ENCODE results near the gene IL18R1. TPM values are rescaled to one million over a fixed set of nuclear protein-coding genes. Genes with fewer than 3 reads are reported as not detected.
A peak's percentile ranks its signal among the peaks of the same experiment; 100 is the strongest.

The IL18R1 gene
- total and polyA plus RNA-seq, 4 donors, result 7.5 to 63.5 (median 25.7) TPM

DNA sequence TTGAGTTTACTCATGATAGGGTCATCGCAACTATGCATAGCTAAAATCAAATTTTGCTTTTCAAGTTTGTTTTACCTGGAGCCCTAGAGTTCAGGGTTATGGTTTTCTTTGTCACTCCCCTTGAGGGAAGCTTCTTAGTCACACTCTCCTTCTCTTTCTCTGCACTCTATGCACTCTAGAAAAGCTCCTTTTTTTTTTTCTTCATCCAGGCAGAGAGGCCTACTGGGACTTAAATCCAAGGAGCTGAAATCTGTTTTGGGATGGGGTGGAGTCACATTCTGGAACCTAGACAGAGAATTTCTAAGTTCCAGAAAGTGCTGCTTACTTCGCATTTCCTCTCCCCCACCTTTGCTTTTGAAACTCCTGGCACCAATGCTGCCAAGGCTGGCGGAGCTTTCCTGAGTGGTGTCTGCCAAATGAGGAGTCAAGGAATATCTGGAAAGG, 19.1 kb upstream of the IL18R1 start:
- peak overlapping the region; percentile 13 to 81 for H3K27ac ChIP-seq (ENCODE audit: low read depth in 1 of 2, low read length in 1 of 2)
- H3K36me3 ChIP-seq (ENCODE audit: control insufficient read depth in 4 of 4, insufficient read depth in 4 of 4, low read length in 4 of 4), result no peaks in the 10 kb centered on the region
- no peak for ATAC-seq (ENCODE audit: insufficient read depth, low FRiP score)
- H3K9me3 ChIP-seq (ENCODE audit: control insufficient read depth in 4 of 4, insufficient read depth in 3 of 4, low read length in 3 of 4), result no peaks in the 10 kb centered on the region
- H3K9ac ChIP-seq (ENCODE audit: insufficient read depth in 1 of 2, low read length in 2 of 2), result no peak overlapping the region
- peaks cover 0 to 14% (median 3%) of the 10 kb centered on the region in 5 donors for H3K4me1 ChIP-seq (ENCODE audit: control insufficient read depth in 5 of 5, insufficient read depth in 5 of 5, low read length in 5 of 5)
- DNase-seq, result no peak
- WGBS, 2 donors, result 61 to 72% methylated on average over 3 of the region's 3 CpGs
- H3K27me3 ChIP-seq (ENCODE audit: control insufficient read depth in 3 of 3, insufficient read depth in 3 of 3, low read length in 2 of 3), result no peaks in the 10 kb centered on the region
- no peak overlapping the region for H3K4me3 ChIP-seq
- TF ChIP-seq, protein P1, sequence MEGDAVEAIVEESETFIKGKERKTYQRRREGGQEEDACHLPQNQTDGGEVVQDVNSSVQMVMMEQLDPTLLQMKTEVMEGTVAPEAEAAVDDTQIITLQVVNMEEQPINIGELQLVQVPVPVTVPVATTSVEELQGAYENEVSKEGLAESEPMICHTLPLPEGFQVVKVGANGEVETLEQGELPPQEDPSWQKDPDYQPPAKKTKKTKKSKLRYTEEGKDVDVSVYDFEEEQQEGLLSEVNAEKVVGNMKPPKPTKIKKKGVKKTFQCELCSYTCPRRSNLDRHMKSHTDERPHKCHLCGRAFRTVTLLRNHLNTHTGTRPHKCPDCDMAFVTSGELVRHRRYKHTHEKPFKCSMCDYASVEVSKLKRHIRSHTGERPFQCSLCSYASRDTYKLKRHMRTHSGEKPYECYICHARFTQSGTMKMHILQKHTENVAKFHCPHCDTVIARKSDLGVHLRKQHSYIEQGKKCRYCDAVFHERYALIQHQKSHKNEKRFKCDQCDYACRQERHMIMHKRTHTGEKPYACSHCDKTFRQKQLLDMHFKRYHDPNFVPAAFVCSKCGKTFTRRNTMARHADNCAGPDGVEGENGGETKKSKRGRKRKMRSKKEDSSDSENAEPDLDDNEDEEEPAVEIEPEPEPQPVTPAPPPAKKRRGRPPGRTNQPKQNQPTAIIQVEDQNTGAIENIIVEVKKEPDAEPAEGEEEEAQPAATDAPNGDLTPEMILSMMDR (IDR thresholded peaks at IDR 0.05; ENCODE audit: control extremely low read depth, extremely low read depth), result no peak

DNA sequence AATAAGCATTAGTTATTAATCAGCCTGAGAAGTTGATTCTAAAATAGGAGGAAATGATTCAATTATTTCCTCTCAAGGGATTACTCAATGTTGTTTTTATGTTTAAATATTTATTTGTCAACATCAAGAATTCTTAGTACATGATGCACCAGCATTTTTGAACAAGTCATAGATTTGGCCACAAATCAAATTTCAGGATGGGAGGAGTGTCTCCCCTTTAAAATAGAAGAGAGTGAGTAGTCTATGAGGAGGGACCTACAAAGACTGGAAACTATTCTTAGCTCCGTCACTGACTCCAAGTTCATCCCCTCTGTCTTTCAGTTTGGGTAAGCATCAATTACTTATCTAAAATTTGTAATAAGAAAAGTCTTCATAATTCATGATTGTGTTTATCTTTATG, 18.6 kb upstream of the IL18R1 start:
- WGBS, 2 donors, result 52 to 70% methylated on average over 1 of the region's 1 CpG
- DNase-seq (no peak), ATAC-seq (ENCODE audit: insufficient read depth, low FRiP score) (no peak)
- no peaks in the 10 kb centered on the region for H3K27me3 ChIP-seq (ENCODE audit: control insufficient read depth in 3 of 3, insufficient read depth in 3 of 3, low read length in 2 of 3)
- H3K9ac ChIP-seq (ENCODE audit: insufficient read depth in 1 of 2, low read length in 2 of 2), result no peak overlapping the region
- H3K9me3 ChIP-seq (ENCODE audit: control insufficient read depth in 4 of 4, insufficient read depth in 3 of 4, low read length in 3 of 4), result no peaks in the 10 kb centered on the region
- TF ChIP-seq, protein P1 (IDR thresholded peaks at IDR 0.05; ENCODE audit: control extremely low read depth, extremely low read depth), result no peak
- no peak overlapping the region for H3K4me3 ChIP-seq
- H3K4me1 ChIP-seq (ENCODE audit: control insufficient read depth in 5 of 5, insufficient read depth in 5 of 5, low read length in 5 of 5), result peaks cover 0 to 14% (median 3%) of the 10 kb centered on the region in 5 donors
- H3K36me3 ChIP-seq (ENCODE audit: control insufficient read depth in 4 of 4, insufficient read depth in 4 of 4, low read length in 4 of 4), result no peaks in the 10 kb centered on the region
- peak overlapping the region; percentile 13 to 81 for H3K27ac ChIP-seq (ENCODE audit: low read depth in 1 of 2, low read length in 1 of 2)

DNA sequence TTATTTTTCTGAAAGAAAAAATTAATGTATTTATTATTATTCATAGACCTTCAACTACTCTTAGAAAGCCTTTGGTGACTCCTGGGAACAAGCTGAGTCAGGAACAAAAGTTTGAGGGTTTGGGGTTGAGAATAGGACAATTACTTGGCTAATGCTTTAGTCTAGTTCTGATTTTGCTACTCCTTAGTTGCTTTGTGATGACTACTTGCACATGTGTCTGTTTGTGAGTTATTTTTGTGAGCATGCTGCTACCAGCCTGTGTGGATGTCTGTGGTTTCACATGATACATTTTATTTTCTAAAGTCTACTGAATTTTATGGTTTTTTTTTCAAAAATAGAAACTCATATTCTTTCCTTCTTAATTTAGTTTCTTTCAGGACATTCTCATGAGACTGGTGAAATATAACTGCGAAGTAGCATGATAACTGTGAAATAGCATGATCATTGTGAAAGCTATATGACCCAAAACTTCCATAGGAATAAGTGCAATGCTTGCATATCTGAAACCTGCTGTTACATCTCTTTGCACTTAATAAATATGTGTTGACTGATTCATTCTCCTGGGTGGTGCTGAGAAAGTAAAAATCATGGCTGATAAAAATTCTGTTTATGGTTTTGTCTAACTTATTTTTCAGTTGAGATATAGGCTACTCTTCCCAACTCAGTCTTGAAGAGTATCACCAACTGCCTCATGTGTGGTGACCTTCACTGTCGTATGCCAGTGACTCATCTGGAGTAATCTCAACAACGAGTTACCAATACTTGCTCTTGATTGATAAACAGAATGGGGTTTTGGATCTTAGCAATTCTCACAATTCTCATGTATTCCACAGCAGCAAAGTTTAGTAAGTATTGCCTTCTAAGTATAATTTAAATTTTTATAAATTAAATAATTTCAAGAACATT, 17.9 kb upstream of the IL18R1 start:
- TF ChIP-seq, protein P1 (IDR thresholded peaks at IDR 0.05; ENCODE audit: control extremely low read depth, extremely low read depth), result no peak
- ATAC-seq (ENCODE audit: insufficient read depth, low FRiP score) (no peak), DNase-seq (peak in 2 of 3 donors; percentile 56 to 61)
- no peaks in the 10 kb centered on the region for H3K36me3 ChIP-seq (ENCODE audit: control insufficient read depth in 4 of 4, insufficient read depth in 4 of 4, low read length in 4 of 4)
- peak overlapping the region; percentile 27 for H3K4me3 ChIP-seq
- 64 to 80% methylated on average over 3 of the region's 3 CpGs for WGBS, 2 donors
- peaks cover 0 to 14% (median 3%) of the 10 kb centered on the region in 5 donors for H3K4me1 ChIP-seq (ENCODE audit: control insufficient read depth in 5 of 5, insufficient read depth in 5 of 5, low read length in 5 of 5)
- H3K27ac ChIP-seq (ENCODE audit: low read depth in 1 of 2, low read length in 1 of 2), result peak overlapping the region in 1 of 2 donors; percentile 9
- H3K9ac ChIP-seq (ENCODE audit: insufficient read depth in 1 of 2, low read length in 2 of 2), result no peak overlapping the region
- no peaks in the 10 kb centered on the region for H3K27me3 ChIP-seq (ENCODE audit: control insufficient read depth in 3 of 3, insufficient read depth in 3 of 3, low read length in 2 of 3)
- H3K9me3 ChIP-seq (ENCODE audit: control insufficient read depth in 4 of 4, insufficient read depth in 3 of 4, low read length in 3 of 4), result no peaks in the 10 kb centered on the region

All from lung (tissue), 12 donors.